Measurements from ENCODE around the gene PPM1M. TPM values are rescaled to one million over a fixed set of nuclear protein-coding genes. Genes with fewer than 3 reads are reported as not detected.
"Not testable (repeated sequence)": the region's sequence is repeated elsewhere in the genome, so short reads cannot be mapped to it uniquely, and the experiment has no call there.

Gene PPM1M
- total and polyA plus RNA-seq, 10 of the 15 experiments (the other 5 are each of a cell fraction or from before 2014, with no cell fraction given), result 7.3 to 24.8 (median 15.8) TPM

DNA sequence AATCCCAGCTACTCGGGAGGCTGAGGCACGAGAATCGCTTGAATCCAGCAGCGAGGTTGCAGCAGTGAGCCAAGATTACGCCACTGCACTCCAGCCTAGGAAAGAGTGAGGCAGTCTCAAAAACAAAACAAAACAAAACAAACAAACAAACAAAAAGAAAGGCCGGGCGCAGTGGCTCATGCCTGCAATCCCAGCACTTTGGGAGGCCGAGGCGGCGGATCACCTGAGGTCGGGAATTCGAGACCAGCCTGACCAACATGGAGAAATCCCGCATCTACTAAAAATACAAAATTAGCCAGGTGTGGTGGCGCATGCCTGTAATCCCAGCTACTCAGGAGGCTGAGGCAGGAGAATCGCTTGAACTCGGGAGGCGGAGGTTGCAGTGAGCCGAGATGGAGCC lies 29.2 kb downstream of the PPM1M start:
- H3K9ac ChIP-seq (ENCODE audit: control insufficient read depth, insufficient read depth, low read length); H3K9me3 ChIP-seq (replicated peaks; ENCODE audit: control insufficient read depth, insufficient read depth, low read length); in situ Hi-C loops (cut with MboI); H2AFZ ChIP-seq (ENCODE audit: control insufficient read depth, low read depth, low read length); CTCF ChIA-PET; H3K36me3 ChIP-seq (ENCODE audit: control insufficient read depth in 2 of 2, insufficient read depth in 2 of 2, low read length in 1 of 2); FAIRE-seq; BruUV-seq (replicated peaks); H4K20me1 ChIP-seq (ENCODE audit: control insufficient read depth, insufficient read depth); intact Hi-C loops (cut with micrococcal nuclease; ENCODE audit: unreplicated experiment); DNase-seq (ENCODE audit: low read depth, low spot score); ATAC-seq; H3K27me3 ChIP-seq (replicated peaks in 1 of 2; ENCODE audit: control insufficient read depth in 2 of 2, insufficient read depth in 2 of 2, low read length in 1 of 2); H3K27ac ChIP-seq (ENCODE audit: control insufficient read depth, insufficient read depth): not testable (repeated sequence)
- Histone ChIP-seq H3K79me2 (ENCODE audit: control insufficient read depth, insufficient read depth, low read length) (peaks cover 89% of the 10 kb centered on the region), H3K4me1 (ENCODE audit: control insufficient read depth, insufficient read depth, low read length) (peaks cover 10% of the 10 kb centered on the region), H3K4me3 (peak overlapping the region; percentile 44), H3K4me2 (ENCODE audit: control insufficient read depth, insufficient read depth) (0 out of 2 replicates have a peak overlapping the region, but pooled peaks have one; percentile 2)
- ChIA-PET POLR2A (interaction anchor here (1.1 kb wide), 1 partner anchor 24 kb away, joined by 4 read pairs; no protein-coding TSS in a partner anchor), SMC1A (ENCODE audit: uncharacterized antibody, unreplicated experiment) (interaction anchor here (1.4 kb wide), 1 partner anchor 34 kb away, joined by 4 read pairs; no protein-coding TSS in a partner anchor), RAD21 (ENCODE audit: unreplicated experiment) (interaction anchor here (1.3 kb wide), 1 partner anchor 8 kb away, joined by 3 read pairs; no protein-coding TSS in a partner anchor)
- TF ChIP-seq, protein P1, sequence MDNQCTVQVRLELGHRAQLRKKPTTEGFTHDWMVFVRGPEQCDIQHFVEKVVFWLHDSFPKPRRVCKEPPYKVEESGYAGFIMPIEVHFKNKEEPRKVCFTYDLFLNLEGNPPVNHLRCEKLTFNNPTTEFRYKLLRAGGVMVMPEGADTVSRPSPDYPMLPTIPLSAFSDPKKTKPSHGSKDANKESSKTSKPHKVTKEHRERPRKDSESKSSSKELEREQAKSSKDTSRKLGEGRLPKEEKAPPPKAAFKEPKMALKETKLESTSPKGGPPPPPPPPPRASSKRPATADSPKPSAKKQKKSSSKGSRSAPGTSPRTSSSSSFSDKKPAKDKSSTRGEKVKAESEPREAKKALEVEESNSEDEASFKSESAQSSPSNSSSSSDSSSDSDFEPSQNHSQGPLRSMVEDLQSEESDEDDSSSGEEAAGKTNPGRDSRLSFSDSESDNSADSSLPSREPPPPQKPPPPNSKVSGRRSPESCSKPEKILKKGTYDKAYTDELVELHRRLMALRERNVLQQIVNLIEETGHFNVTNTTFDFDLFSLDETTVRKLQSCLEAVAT (IDR thresholded peaks at IDR 0.05), result peak; percentile 85
- WGBS (ENCODE audit: insufficient coverage, insufficient replicate concordance, low lambda C conversion rate, missing lambda C conversion rate), result 86% methylated on average over 18 of the region's 18 CpGs

DNA sequence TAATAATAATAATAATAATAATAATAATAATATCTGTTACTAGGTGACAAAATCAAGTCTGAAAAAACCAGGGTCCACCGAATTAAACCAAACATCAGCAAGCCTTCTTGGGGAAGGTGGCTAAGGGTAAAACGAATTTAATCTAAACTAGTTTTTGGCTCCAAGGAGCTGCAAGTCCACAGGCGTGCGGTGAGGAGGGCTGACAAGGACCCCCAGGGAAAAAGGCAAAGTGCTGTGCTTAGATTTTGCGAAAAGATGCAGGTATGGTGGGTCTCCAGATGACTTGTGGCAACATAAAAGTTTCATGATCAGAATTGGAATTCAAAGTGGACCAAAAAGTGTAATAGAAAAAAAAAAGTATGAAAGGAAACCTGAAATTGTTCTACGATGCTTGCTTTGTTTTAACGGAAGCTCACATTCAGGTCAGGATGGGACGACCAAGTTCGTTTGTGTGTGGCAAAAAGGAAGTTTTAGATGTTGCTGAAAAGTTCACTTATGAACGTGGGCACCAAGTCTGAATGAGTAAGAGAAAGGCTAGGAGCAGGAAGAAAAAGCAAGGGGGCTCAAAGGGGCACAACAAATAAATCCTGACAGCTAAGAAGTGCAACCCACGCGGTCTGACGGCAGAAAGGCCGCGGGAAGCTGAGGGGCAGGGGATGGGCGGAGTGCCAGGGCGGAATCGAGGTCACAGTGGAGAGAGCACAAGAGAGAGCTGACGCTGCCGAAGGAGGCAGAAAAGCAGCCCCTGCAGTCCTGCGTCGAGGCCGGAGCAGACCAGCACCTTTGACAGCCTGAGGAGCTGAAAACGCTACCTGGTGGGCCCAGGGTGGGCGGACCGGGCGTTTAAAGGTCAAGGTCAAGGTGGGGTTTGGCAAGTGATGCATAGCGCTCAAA lies 31.8 kb downstream of the PPM1M start:
- Histone ChIP-seq H3K4me3 (peak overlapping the region; percentile 91), H3K27me3 (replicated peaks in 1 of 2; ENCODE audit: control insufficient read depth in 2 of 2, insufficient read depth in 2 of 2, low read length in 1 of 2) (no peaks in the 10 kb centered on the region), H2AFZ (ENCODE audit: control insufficient read depth, low read depth, low read length) (no peak overlapping the region), H3K9me3 (replicated peaks; ENCODE audit: control insufficient read depth, insufficient read depth, low read length) (no peaks in the 10 kb centered on the region), H3K36me3 (ENCODE audit: control insufficient read depth in 2 of 2, insufficient read depth in 2 of 2, low read length in 1 of 2) (no peaks in the 10 kb centered on the region; a peak in 1 of 4 replicates), H3K9ac (ENCODE audit: control insufficient read depth, insufficient read depth, low read length) (peak overlapping the region; percentile 79), H3K79me2 (ENCODE audit: control insufficient read depth, insufficient read depth, low read length) (peaks cover 65% of the 10 kb centered on the region), H3K4me1 (ENCODE audit: control insufficient read depth, insufficient read depth, low read length) (0 out of 2 replicates have a peak, but pooled peaks cover 3% of the 10 kb centered on the region), H3K27ac (ENCODE audit: control insufficient read depth, insufficient read depth) (peak overlapping the region; percentile 82), H4K20me1 (ENCODE audit: control insufficient read depth, insufficient read depth) (no peaks in the 10 kb centered on the region), H3K4me2 (ENCODE audit: control insufficient read depth, insufficient read depth) (peak overlapping the region; percentile 49)
- ChIA-PET CTCF (interaction anchor here (0.6 to 8.7 kb wide), 21 partner anchors 9 to 295 kb away, joined by 3 to 87 read pairs (median 4); partner anchors contain the start of genes GLYCTK, PPM1M and TLR9), SMC1A (ENCODE audit: uncharacterized antibody, unreplicated experiment) (interaction anchor here (0.7 to 5.0 kb wide), 14 partner anchors 10 to 224 kb away, joined by 3 to 62 read pairs (median 4); partner anchors contain the start of genes GLYCTK, POC1A, PPM1M and TLR9), RAD21 (ENCODE audit: unreplicated experiment) (interaction anchor here (0.8 to 3.7 kb wide), 18 partner anchors 9 to 73 kb away, joined by 3 to 36 read pairs (median 4); partner anchors contain the start of genes GLYCTK, PPM1M, TLR9 and TWF2), POLR2A (interaction anchor here (0.7 to 8.7 kb wide), 17 partner anchors 9 to 217 kb away, joined by 3 to 60 read pairs (median 7); partner anchors contain the start of genes GLYCTK, PPM1M, TLR9 and TWF2)
- BruUV-seq (replicated peaks), result no TSS peak
- DNase-seq (ENCODE audit: low read depth, low spot score), result no peak
- peak; percentile 69 for ATAC-seq
- in situ Hi-C loops (cut with MboI), result no loop called here
- intact Hi-C loops (cut with micrococcal nuclease; ENCODE audit: unreplicated experiment), result no loop called here
- under 1% methylated on average over 26 of the region's 28 CpGs for WGBS (ENCODE audit: insufficient coverage, insufficient replicate concordance, low lambda C conversion rate, missing lambda C conversion rate)
- FAIRE-seq, result no peak
- TF ChIP-seq, protein P2, sequence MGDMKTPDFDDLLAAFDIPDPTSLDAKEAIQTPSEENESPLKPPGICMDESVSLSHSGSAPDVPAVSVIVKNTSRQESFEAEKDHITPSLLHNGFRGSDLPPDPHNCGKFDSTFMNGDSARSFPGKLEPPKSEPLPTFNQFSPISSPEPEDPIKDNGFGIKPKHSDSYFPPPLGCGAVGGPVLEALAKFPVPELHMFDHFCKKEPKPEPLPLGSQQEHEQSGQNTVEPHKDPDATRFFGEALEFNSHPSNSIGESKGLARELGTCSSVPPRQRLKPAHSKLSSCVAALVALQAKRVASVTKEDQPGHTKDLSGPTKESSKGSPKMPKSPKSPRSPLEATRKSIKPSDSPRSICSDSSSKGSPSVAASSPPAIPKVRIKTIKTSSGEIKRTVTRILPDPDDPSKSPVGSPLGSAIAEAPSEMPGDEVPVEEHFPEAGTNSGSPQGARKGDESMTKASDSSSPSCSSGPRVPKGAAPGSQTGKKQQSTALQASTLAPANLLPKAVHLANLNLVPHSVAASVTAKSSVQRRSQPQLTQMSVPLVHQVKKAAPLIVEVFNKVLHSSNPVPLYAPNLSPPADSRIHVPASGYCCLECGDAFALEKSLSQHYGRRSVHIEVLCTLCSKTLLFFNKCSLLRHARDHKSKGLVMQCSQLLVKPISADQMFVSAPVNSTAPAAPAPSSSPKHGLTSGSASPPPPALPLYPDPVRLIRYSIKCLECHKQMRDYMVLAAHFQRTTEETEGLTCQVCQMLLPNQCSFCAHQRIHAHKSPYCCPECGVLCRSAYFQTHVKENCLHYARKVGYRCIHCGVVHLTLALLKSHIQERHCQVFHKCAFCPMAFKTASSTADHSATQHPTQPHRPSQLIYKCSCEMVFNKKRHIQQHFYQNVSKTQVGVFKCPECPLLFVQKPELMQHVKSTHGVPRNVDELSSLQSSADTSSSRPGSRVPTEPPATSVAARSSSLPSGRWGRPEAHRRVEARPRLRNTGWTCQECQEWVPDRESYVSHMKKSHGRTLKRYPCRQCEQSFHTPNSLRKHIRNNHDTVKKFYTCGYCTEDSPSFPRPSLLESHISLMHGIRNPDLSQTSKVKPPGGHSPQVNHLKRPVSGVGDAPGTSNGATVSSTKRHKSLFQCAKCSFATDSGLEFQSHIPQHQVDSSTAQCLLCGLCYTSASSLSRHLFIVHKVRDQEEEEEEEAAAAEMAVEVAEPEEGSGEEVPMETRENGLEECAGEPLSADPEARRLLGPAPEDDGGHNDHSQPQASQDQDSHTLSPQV (IDR thresholded peaks at IDR 0.05), result no peak
- TF ChIP-seq POLR2A (IDR thresholded peaks at IDR 0.05; ENCODE audit: low read depth, low read length), result peak; percentile 83
- peak; percentile 55; the same call in 1 of the 2 replicates for TF ChIP-seq CREB1 (IDR thresholded peaks at IDR 0.05; ENCODE audit: low read depth)
- TF ChIP-seq, protein P3, sequence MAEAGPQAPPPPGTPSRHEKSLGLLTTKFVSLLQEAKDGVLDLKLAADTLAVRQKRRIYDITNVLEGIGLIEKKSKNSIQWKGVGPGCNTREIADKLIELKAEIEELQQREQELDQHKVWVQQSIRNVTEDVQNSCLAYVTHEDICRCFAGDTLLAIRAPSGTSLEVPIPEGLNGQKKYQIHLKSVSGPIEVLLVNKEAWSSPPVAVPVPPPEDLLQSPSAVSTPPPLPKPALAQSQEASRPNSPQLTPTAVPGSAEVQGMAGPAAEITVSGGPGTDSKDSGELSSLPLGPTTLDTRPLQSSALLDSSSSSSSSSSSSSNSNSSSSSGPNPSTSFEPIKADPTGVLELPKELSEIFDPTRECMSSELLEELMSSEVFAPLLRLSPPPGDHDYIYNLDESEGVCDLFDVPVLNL (IDR thresholded peaks at IDR 0.05; ENCODE audit: low read depth, low read length), result no peak
- TF ChIP-seq SIN3A (IDR thresholded peaks at IDR 0.05; ENCODE audit: low read depth, low read length), result peak; percentile 39; the same call in 1 of the 2 replicates
- TF ChIP-seq BRCA1 (IDR thresholded peaks at IDR 0.05; ENCODE audit: low read depth, low read length), result no peak
